ENCODE results near the gene MSH4.
A peak's percentile ranks its signal among the peaks of the same experiment; 100 is the strongest.
"Not testable (repeated sequence)": the region's sequence is repeated elsewhere in the genome, so short reads cannot be mapped to it uniquely, and the experiment has no call there.

The MSH4 gene

DNA sequence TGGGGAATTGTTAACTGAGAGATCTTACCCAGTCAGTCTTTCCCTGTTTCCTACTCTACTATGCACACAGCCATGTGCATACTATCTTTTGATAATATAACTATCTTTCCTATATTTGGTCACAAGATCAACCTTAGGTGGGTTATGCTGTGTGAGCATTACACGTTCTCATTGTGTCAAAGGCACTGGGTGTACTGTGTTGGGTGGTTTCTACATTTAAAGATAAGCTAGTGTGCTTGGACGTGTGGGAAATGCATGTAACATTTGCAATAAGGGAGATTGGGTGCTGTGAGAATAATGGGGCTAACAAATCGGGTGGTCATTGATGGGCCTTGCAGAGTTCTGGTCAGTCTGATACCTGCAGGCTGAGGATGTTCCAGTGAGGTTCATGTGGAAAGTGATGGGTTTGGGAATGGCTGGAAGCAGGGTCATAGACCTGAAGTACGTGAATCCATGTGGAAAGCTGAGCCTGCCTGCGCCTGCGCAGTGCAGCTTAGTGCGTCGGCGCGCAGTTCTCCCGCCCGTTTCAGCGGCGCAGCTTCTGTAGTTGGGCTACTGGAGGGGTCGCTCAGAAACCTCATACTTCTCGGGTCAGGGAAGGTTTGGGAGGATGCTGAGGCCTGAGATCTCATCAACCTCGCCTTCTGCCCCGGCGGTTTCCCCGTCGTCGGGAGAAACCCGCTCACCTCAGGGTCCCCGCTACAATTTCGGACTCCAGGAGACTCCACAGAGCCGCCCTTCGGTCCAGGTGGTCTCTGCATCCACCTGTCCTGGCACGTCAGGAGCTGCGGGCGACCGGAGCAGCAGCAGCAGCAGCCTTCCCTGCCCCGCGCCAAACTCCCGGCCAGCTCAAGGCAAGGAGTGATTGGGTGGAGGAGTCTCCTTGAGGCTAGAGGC is at the start of gene MSH4:
Gene MSH4 (plus strand): TSS at position 507 of the 897 bp plus-strand sequence. CDS start 104 bp downstream, at position 611.
- DNase-seq (ENCODE audit: low spot score) = no peak

GRCh38 chr1:75757210-75757609 is 39.5 kb upstream of the MSH4 start:
- not testable (repeated sequence) for DNase-seq (ENCODE audit: low spot score)

GRCh38 chr1:75758543-75758942 is 38.1 kb upstream of the MSH4 start:
- not testable (repeated sequence) for DNase-seq (ENCODE audit: low spot score)

- DNase-seq (ENCODE audit: low spot score) = no peak
Measured at GRCh38 chr1:75764057-75764655, 32.5 kb upstream of the MSH4 start.

- no peak for DNase-seq (ENCODE audit: low spot score)
Measured at GRCh38 chr1:75765697-75766355, 30.9 kb upstream of the MSH4 start.

DNA sequence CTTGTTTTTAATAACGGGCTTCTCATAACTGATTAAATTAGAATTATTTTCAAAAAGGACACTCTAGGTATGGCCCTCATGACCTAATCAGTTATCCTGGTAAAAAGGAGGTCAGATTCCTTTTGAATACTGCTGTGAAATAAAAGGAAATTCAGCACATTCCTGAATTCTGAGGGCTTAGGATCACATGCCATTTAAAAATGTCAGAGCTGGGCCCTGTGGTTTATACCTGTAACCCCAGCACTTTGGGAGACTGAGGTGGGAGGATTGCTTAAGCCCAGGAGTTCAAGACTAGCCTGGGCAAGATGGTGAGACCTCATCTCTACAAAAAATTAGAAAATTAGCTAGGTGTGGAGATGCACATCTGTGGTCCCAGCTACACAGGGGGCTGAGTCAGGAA is 28.7 kb upstream of the MSH4 start:
- no peak for DNase-seq (ENCODE audit: low spot score)

GRCh38 chr1:75770761-75771160 is 25.9 kb upstream of the MSH4 start:
- DNase-seq (ENCODE audit: low spot score) = no peak

DNA sequence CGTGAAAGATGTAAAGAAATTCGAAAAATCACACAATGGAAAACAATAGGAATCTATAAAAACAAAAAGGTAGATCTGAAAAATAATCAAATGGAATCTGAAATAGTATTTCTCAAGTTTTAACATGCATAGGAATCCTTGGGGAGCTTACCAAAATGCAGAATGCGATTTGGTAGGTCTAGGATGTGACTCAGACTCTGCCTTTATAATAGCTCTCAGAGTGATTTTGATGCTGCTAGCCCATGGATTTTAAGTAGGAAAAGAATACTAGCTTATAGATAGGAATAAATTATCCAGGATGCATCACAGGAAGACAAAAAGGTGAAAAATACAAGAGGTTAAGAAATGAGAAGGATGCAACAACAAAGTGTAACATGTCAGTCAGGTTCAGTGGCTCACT is 24.7 kb upstream of the MSH4 start:
- DNase-seq (ENCODE audit: low spot score) = no peak

- not testable (repeated sequence) for DNase-seq (ENCODE audit: low spot score)
Measured at GRCh38 chr1:75777812-75778211, 18.9 kb upstream of the MSH4 start.

GRCh38 chr1:75778694-75779093 is 18.0 kb upstream of the MSH4 start:
- DNase-seq (ENCODE audit: low spot score) = not testable (repeated sequence)

GRCh38 chr1:75780183-75780582 is 16.5 kb upstream of the MSH4 start:
- DNase-seq (ENCODE audit: low spot score) = peak; percentile 37

- DNase-seq (ENCODE audit: low spot score) = not testable (repeated sequence)
Measured at GRCh38 chr1:75783920-75784319, 12.8 kb upstream of the MSH4 start.

DNA sequence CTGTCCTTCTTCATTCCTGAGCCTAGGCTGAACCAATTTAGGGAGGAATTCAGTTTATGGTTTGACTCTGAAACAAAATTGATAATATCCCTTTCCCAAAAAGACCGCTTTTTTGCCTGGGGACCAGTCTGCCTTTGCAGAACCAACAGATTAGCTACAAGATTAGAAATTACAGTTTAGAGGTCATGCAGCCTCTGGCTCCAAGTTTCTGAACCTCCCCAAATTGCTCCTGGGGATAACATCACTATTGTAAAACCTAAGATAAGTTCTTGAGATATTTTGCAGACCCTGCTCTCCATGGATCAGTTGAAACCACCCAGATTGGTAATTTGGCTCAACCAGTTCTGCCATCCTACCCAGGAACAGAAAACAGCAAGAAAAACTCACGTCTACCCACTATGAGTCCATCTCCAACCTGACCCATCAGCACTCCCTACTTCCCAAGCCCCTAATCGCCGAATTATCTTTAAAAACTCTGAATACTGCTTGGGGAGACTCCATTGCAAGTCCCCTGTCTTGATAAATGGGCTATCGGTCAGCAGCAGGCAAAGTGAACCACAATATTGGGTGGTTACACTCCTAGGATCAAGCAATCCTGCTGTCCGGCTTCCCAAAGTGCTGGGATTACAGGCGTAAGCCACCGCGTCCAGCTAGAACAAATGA is 11.2 kb upstream of the MSH4 start:
- no peak for DNase-seq (ENCODE audit: low spot score)

- peak; percentile 97 for DNase-seq (ENCODE audit: low spot score)
Measured at GRCh38 chr1:75785983-75786853, 10.5 kb upstream of the MSH4 start, which contains the start of gene RABGGTB. Gene RABGGTB (plus strand): TSS chr1:75786256. CDS start chr1:75786272, 16 bp downstream.

DNA sequence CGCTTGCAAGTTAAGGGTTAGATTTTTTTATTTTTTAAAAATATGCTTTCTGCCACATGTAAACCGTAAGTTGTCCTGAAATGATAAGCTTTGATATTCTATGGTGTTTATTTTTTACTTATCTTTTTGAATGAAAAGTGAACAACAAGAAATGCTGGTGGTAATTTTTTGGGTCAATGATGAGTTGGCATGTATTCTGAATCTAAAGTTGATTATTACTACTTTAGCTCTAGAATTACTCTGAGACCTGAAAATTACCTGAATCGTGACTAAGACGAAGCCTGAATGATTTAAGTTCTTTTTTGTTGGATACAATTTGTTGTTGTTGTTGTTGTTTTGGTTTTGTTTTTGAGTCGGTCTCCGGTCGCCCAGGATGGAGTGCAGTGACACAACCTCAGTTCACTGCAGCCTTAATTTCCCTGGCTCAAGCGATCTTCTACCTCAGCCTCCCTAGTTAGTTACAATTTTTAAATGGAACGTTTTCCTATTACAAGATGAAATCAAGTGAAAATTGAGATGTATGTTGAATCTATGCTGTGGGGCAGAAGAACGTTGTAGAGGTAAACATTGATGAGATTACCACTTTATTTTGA is 9.7 kb upstream of the MSH4 start:
- DNase-seq (ENCODE audit: low spot score) = no peak

GRCh38 chr1:75787524-75787923 is 9.2 kb upstream of the MSH4 start:
- DNase-seq (ENCODE audit: low spot score) = no peak

DNA sequence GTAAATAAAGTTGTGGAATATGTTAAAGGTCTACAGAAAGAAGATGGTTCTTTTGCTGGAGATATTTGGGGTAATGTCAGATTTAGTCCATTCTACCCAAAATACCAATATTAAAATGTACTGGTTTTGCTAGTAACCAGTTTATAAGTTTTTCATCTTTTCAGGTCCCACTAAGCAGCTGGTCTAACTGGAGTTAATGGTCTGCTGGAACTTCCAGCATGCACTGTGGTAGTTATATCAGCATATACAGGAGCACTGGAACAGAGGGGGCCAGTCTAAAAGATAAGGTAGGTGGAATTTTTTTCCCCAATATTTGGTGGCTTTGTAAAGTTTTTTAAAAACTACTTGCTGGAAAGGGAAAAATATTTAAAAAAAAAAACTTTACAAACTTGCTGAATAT is 6.7 kb upstream of the MSH4 start:
- DNase-seq (ENCODE audit: low spot score) = no peak

GRCh38 chr1:75791022-75791421 is 5.7 kb upstream of the MSH4 start:
- DNase-seq (ENCODE audit: low spot score) = no peak

DNA sequence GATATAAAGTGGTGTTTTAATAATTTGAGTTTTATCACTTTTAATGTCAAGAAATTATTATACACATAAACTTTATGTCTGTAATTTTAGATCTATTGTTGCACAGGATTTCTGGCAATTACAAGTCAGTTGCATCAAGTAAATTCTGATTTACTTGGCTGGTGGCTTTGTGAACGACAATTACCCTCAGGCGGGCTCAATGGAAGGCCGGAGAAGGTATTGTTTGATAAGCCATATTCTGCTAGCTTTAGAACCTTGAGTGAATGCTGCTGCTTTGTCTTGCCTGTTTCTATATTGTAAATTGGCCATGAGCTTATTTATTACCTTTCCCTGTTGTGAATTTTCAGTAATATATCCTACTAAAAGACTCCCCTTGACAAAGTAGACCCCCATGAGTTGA is 4.6 kb upstream of the MSH4 start:
- no peak for DNase-seq (ENCODE audit: low spot score)

GRCh38 chr1:75794382-75794781 is 2.3 kb upstream of the MSH4 start:
- no peak for DNase-seq (ENCODE audit: low spot score)

DNA sequence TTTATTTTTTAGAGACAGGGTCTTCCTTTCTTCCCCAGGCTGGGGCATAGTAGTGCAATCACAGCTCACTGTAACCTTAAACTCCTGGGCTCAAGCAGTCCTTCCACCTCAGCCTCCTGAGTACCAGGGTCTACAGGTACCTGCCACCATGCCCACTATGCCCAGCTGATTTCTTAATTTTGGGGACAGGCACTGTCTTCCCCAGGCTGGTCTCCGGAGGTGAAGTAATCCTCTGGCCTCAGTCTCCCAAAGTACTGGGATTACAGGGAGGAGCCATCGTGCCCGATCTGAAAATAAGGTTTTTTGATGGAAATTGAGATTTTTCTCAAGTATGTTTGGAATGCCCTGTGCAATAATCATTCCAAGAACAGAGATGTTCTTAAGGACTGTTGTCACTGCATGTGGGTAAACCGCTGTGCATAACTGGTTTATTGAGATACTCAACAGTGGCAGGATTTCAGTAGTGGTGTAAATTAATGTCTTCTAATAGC is 934 bp upstream of the MSH4 start:
- no peak for DNase-seq (ENCODE audit: low spot score)
